ENCODE data around the gene TUT1. TPM values are rescaled to one million over a fixed set of nuclear protein-coding genes. Genes with fewer than 3 reads are reported as not detected.

TUT1 gene
- 18.9 and 28.1 TPM in 2 replicates for total RNA-seq (2014; rRNA removed; shearing (Covaris generic))

DNA sequence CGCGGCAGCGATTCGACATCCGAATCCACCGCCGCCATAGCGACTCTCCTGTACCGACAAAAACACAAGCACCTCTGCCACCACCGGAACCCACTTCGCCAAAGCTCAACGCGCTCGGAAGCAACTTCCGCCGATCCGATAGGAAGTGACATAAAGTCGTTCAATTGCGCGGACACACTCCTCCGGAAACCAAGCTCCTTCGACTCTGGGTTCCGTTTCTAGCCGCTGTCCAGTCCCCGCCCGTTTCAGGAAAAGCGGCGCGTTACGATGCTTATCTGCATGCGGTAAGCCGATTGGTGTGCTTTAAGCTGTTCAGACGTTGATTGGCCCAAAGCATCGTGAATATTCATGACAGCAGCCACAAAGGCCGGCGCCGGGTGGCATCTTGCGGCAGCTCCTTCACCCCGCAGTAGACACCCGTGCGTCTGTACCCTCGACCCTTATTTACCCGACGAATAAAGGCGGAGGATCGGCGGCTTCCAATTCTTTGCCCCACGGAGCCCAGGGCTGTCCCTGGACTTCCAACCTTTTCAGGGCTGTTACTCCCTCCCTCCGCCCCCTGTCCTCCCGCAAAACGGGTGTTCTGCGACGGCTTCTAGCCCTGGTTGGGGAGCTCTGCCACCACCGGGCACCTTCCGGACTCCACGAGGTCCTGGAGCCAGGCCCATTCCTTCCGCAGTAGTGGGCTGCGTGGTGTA, at the start of gene TUT1:
TSS of gene TUT1 (minus strand) at position 76 of the 698 bp plus-strand sequence. CDS start at position 38, 38 bp downstream.

DNA sequence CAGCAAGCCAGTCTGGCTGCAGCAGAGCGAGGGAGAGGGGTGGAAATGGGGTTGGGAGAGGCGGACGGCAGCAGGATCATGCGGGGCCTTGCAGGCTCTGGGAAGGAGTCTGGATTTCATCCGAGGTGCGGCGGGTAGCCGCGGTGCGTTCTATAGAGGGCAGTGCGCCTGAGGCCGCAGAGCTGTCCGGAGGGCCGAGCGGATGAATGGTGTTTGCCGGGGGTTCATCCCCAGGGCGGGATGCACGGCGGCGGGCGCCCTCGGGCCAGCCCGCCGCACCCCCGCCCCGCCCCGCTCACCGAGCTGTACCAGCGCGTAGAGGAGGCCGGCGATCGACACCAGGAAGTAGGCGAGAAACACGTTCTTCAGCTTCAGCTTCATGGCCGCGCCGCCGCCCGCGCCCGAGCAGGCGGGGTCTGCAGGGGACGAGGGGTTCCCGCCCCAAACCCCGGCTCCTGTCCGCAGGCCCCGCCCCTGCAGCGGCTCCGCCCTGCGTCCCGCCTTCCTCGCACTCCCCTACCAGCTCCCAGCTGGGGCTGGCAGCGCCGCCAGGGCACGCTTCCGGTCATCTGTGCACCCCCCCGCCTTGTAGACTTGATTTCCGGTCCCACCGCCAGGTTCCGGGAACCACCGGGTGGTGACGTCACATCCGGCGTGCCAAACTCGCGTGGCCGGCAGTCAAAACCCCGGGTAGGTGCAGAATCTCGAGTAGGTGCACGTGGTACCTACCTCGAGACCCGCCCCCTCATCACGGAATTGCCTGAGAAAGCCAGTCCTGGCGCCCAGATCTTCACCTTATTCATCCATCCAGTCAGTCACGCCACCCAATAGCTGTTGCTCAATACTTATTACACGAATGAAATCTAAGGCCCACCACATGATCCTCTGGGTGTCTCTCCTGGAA, 30.5 kb upstream of the TUT1 start, which contains the start of gene B3GAT3:
TSS of gene B3GAT3 (minus strand) at position 420 of the 904 bp plus-strand sequence. CDS start at position 381, 39 bp downstream.

DNA sequence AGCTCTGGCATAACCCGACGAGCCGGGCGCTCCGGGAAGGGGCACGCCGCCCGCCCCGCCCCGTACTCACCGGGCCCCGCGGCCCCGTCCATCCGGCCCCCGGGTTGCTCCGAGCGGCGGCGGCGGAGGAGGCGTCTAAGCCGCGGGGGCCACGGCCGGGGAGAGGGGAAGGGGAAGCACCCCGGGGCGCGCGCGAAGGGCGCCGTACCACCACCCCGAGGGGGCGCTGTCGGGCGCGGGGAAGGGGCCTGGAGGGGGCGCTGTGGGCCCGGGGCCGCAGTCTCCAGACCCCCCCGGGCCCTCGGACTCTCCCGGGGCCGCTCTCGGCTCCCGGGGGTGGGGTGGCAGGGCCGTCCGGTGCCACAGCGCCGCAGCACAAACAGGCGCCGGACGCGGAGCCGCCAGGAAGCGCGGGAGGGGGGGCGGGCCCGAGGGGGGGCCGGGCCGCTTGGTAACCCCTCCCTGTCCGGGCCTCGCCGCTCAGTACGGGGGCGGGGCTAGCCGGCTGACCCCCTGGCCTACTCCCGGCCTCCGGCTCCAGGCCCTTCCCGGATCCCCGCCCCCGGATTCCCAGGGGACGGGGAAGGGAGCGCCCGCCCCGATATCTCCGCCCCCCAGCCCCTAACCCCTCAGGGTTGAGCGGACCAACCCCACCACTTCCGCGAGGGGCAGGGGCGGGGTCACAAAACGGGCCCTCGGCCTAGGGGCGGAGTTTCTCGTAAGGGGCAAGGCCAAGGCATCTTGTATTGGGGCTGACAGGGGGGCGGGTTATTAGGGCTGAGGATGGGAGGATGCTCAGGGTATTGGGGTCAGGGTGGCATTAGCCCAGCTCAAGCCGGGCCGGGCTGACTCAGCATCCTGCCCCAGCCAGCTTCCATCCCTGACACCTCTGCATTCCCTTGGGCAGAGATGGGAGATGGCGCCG, 21.3 kb upstream of the TUT1 start, which contains the start of the genes EML3 and ROM1:
TSS of gene EML3 (minus strand) at position 410 of the 925 bp plus-strand sequence. CDS start at position 92, 318 bp downstream.
TSS of gene ROM1 (plus strand) at position 892 of the 925 bp plus-strand sequence. CDS start at position 917, 25 bp downstream.

GRCh38 chr11:62601372-62602140, 10.2 kb upstream of the TUT1 start, which contains the start of gene MTA2:
MTA2 (minus strand) TSS chr11:62601865; CDS start chr11:62601450, 415 bp downstream.

GRCh38 chr11:62573592-62574362, 17.5 kb downstream of the TUT1 start, which contains the start of gene EEF1G:
EEF1G (minus strand) TSS chr11:62573891; CDS start chr11:62573842, 49 bp downstream.

GRCh38 chr11:62546244-62546928, 44.9 kb downstream of the TUT1 start, which contains the start of gene AHNAK:
AHNAK (minus strand) TSS chr11:62546806; CDS start chr11:62536098, 10,708 bp downstream.

Small RNAs within 50 kb of the gene (small RNA-seq; reads per million reads assigned to genes)
- gene AP001458.1 (not detected), gene EEF1G (not detected), gene MIR6747 (not detected)

Other genes with a start within 250 kb of the TUT1 start
- gene SCGB1A1, start 172.5 kb downstream of the TUT1 start, total RNA-seq (2014; rRNA removed; shearing (Covaris generic)), result not detected in 2 replicates
- gene AHNAK, start 44.7 kb downstream of the TUT1 start, total RNA-seq (2014; rRNA removed; shearing (Covaris generic)), result 205 and 216 TPM in 2 replicates
- gene EEF1G, start 17.6 kb downstream of the TUT1 start, total RNA-seq (2014; rRNA removed; shearing (Covaris generic)), result 2,191 and 2,371 TPM in 2 replicates
- gene MTA2, start 10.3 kb upstream of the TUT1 start, total RNA-seq (2014; rRNA removed; shearing (Covaris generic)), result 153 and 165 TPM in 2 replicates
- 41.0 and 43.7 TPM in 2 replicates for gene EML3, start 21.3 kb upstream of the TUT1 start, total RNA-seq (2014; rRNA removed; shearing (Covaris generic))
- 8.4 and 13.0 TPM in 2 replicates for gene ROM1, start 21.7 kb upstream of the TUT1 start, total RNA-seq (2014; rRNA removed; shearing (Covaris generic))
- 84.1 and 103 TPM in 2 replicates for gene B3GAT3, start 30.5 kb upstream of the TUT1 start, total RNA-seq (2014; rRNA removed; shearing (Covaris generic))
- 234 and 237 TPM in 2 replicates for gene GANAB, start 55.1 kb upstream of the TUT1 start, total RNA-seq (2014; rRNA removed; shearing (Covaris generic))
- 21.1 and 24.6 TPM in 2 replicates for gene INTS5, start 61.8 kb upstream of the TUT1 start, total RNA-seq (2014; rRNA removed; shearing (Covaris generic))
- gene C11orf98, start 73.7 kb upstream of the TUT1 start, total RNA-seq (2014; rRNA removed; shearing (Covaris generic)), result 258 and 334 TPM in 2 replicates
- gene CSKMT, start 73.8 kb upstream of the TUT1 start, total RNA-seq (2014; rRNA removed; shearing (Covaris generic)), result 19.2 and 33.6 TPM in 2 replicates
- 27.7 and 35.5 TPM in 2 replicates for gene UQCC3, start 80.2 kb upstream of the TUT1 start, total RNA-seq (2014; rRNA removed; shearing (Covaris generic))
- 9.0 and 13.3 TPM in 2 replicates for gene LBHD1, start 80.7 kb upstream of the TUT1 start, total RNA-seq (2014; rRNA removed; shearing (Covaris generic))
- gene UBXN1, start 87.5 kb upstream of the TUT1 start, total RNA-seq (2014; rRNA removed; shearing (Covaris generic)), result 306 and 324 TPM in 2 replicates
- gene LRRN4CL, start 98.0 kb upstream of the TUT1 start, total RNA-seq (2014; rRNA removed; shearing (Covaris generic)), result 0.21 and 0.23 TPM in 2 replicates
- 87.7 and 115 TPM in 2 replicates for gene BSCL2, start 115.9 kb upstream of the TUT1 start, total RNA-seq (2014; rRNA removed; shearing (Covaris generic))
- not detected in 2 replicates for gene GNG3, start 116.2 kb upstream of the TUT1 start, total RNA-seq (2014; rRNA removed; shearing (Covaris generic))
- 13.6 and 14.1 TPM in 2 replicates for gene HNRNPUL2, start 135.9 kb upstream of the TUT1 start, total RNA-seq (2014; rRNA removed; shearing (Covaris generic))
- gene TTC9C, start 137.0 kb upstream of the TUT1 start, total RNA-seq (2014; rRNA removed; shearing (Covaris generic)), result 37.5 and 48.1 TPM in 2 replicates
- gene ZBTB3, start 162.6 kb upstream of the TUT1 start, total RNA-seq (2014; rRNA removed; shearing (Covaris generic)), result 5.0 and 6.7 TPM in 2 replicates
- gene POLR2G, start 170.1 kb upstream of the TUT1 start, total RNA-seq (2014; rRNA removed; shearing (Covaris generic)), result 143 and 148 TPM in 2 replicates
- 33.0 and 39.5 TPM in 2 replicates for gene TAF6L, start 179.9 kb upstream of the TUT1 start, total RNA-seq (2014; rRNA removed; shearing (Covaris generic))
- gene TMEM179B, start 195.9 kb upstream of the TUT1 start, total RNA-seq (2014; rRNA removed; shearing (Covaris generic)), result 61.4 and 91.5 TPM in 2 replicates
- 47.6 and 57.5 TPM in 2 replicates for gene TMEM223, start 200.5 kb upstream of the TUT1 start, total RNA-seq (2014; rRNA removed; shearing (Covaris generic))
- gene NXF1, start 213.9 kb upstream of the TUT1 start, total RNA-seq (2014; rRNA removed; shearing (Covaris generic)), result 35.6 and 42.9 TPM in 2 replicates
- 33.8 and 38.8 TPM in 2 replicates for gene STX5, start 240.5 kb upstream of the TUT1 start, total RNA-seq (2014; rRNA removed; shearing (Covaris generic))
- 1.5 TPM in 1 of 2 replicates, not detected in the other for gene TEX54, start 241.3 kb upstream of the TUT1 start, total RNA-seq (2014; rRNA removed; shearing (Covaris generic))
- 204 and 215 TPM in 2 replicates for gene WDR74, start 248.1 kb upstream of the TUT1 start, total RNA-seq (2014; rRNA removed; shearing (Covaris generic))

Data from A375 (cell line).